Activated CD4-positive, alpha-beta memory T cell treated with anti-CD3 and anti-CD28 coated beads, Interleukin-2, amount 10 ng/mL, durations not matched to agents 7 days and 5 days (primary cell): ENCODE data around the gene CCR5AS.

ENCODE experiments used
- CTCF ChIA-PET: fragments of 350-600 bp; sonication (Branson Sonifier 250); formaldehyde crosslinking; loops from one replicate; lab custom pipeline; 2021; ENCODE audit warnings: antibody characterized with exemption, inconsistent platforms; lab: Charles Lee
- POLR2A ChIA-PET: fragments of 350-600 bp; sonication (Branson Sonifier 250); formaldehyde crosslinking; loops from one replicate; lab custom pipeline; 2021; ENCODE audit warnings: antibody characterized with exemption; lab: Charles Lee
- DNase-seq: peaks from one replicate; pipeline ENCODE4 v3.0.0-alpha.2; 2020
- H3K27ac Mint-ChIP-seq: one replicate; pipeline ENCODE4 v1.8.0; 2021; ENCODE audit warnings: mild to moderate bottlenecking, mixed read lengths
- H3K27me3 Mint-ChIP-seq: one replicate; pipeline ENCODE4 v1.8.0; 2021; ENCODE audit warnings: mixed read lengths
- H3K36me3 Mint-ChIP-seq: one replicate; pipeline ENCODE4 v1.8.0; 2021; ENCODE audit warnings: low read depth, mixed read lengths
- H3K4me1 Mint-ChIP-seq: one replicate; pipeline ENCODE4 v1.8.0; 2021; ENCODE audit warnings: mixed read lengths
- H3K4me3 Mint-ChIP-seq: one replicate; pipeline ENCODE4 v1.8.0; 2021; ENCODE audit warnings: mild to moderate bottlenecking, mixed read lengths
- H3K9me3 Mint-ChIP-seq: one replicate; pipeline ENCODE4 v1.8.0; 2021; ENCODE audit warnings: mixed read lengths

Gene CCR5AS

GRCh38 chr3:46369675-46370132, 37.2 kb downstream of the CCR5AS start:
- ChIA-PET CTCF (interaction anchor here (0.6 to 10.0 kb wide), 36 partner anchors 9 to 462 kb away, joined by 3 to 184 read pairs (median 8); partner anchors contain the start of genes CCR1, CCR2, CCR5AS and CCRL2), POLR2A (interaction anchor here (0.7 to 12.1 kb wide), 43 partner anchors 8 to 505 kb away, joined by 3 to 414 read pairs (median 9); partner anchors contain the start of genes CCR1, CCR2, CCR3 and CCR5AS)
- H3K36me3 Mint-ChIP-seq: peaks cover 49% of the 10 kb centered on the region
- H3K27ac Mint-ChIP-seq: peak overlapping the region; percentile 89
- peaks cover 10% of the 10 kb centered on the region for H3K27me3 Mint-ChIP-seq
- no peaks in the 10 kb centered on the region for H3K9me3 Mint-ChIP-seq
- peak; percentile 64 for DNase-seq
- H3K4me1 Mint-ChIP-seq: peaks cover 87% of the 10 kb centered on the region
- peak overlapping the region; percentile 71 for H3K4me3 Mint-ChIP-seq

- CTCF ChIA-PET: interaction anchor here (0.6 to 10.0 kb wide), 39 partner anchors 9 to 461 kb away, joined by 3 to 184 read pairs (median 6); partner anchors contain the start of genes CCR1, CCR2, CCR5AS and CCRL2
- peaks cover 84% of the 10 kb centered on the region for H3K4me1 Mint-ChIP-seq
- DNase-seq: peak; percentile 14
- POLR2A ChIA-PET: interaction anchor here (0.7 to 12.1 kb wide), 36 partner anchors 9 to 504 kb away, joined by 3 to 414 read pairs (median 10); partner anchors contain the start of genes CCR1, CCR2, CCR3 and CCR5AS
- H3K9me3 Mint-ChIP-seq: no peaks in the 10 kb centered on the region
- peak overlapping the region; percentile 89 for H3K27ac Mint-ChIP-seq
- H3K36me3 Mint-ChIP-seq: peaks cover 45% of the 10 kb centered on the region
- peak overlapping the region; percentile 71 for H3K4me3 Mint-ChIP-seq
- peaks cover 8% of the 10 kb centered on the region for H3K27me3 Mint-ChIP-seq
Measured at GRCh38 chr3:46369151-46369550, 37.7 kb downstream of the CCR5AS start.

DNA sequence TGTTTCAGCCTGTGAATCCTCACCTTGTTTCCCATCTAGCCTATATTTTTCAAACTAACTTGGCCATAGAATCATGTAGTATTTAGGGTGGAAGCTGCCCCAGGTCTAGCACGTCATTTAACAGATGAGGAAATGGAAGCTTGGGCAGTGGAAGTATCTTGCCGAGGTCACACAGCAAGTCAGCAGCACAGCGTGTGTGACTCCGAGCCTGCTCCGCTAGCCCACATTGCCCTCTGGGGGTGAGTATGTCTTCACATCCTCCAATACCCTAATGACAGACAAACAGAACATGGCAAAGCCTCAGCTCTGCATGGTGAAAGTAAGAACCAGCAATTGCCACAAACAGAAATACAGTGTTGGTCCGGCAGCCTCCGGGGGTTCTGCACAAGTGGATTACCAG, 38.3 kb downstream of the CCR5AS start:
- peak; percentile 86 for DNase-seq
- H3K9me3 Mint-ChIP-seq: peaks cover 2% of the 10 kb centered on the region
- peaks cover 40% of the 10 kb centered on the region for H3K36me3 Mint-ChIP-seq
- peaks cover 80% of the 10 kb centered on the region for H3K4me1 Mint-ChIP-seq
- ChIA-PET POLR2A (interaction anchor here (0.7 to 12.1 kb wide), 24 partner anchors 9 to 424 kb away, joined by 3 to 414 read pairs (median 30); partner anchors contain the start of genes CCR1, CCR2, CCR3 and CXCR6), CTCF (interaction anchor here (0.6 to 10.0 kb wide), 36 partner anchors 8 to 430 kb away, joined by 3 to 184 read pairs (median 6); partner anchors contain the start of genes CCR1, CCR2, CCR5AS and CCRL2)
- peak overlapping the region; percentile 59 for H3K27ac Mint-ChIP-seq
- H3K4me3 Mint-ChIP-seq: peak overlapping the region; percentile 1
- H3K27me3 Mint-ChIP-seq: peaks cover 10% of the 10 kb centered on the region

GRCh38 chr3:46367811-46368210, 39.1 kb downstream of the CCR5AS start:
- ChIA-PET CTCF (interaction anchor here (1.1 to 10.0 kb wide), 21 partner anchors 8 to 289 kb away, joined by 3 to 184 read pairs (median 36); partner anchors contain the start of genes CCR1 and CCR2), POLR2A (interaction anchor here (0.7 to 12.1 kb wide), 16 partner anchors 8 to 424 kb away, joined by 4 to 414 read pairs (median 71); partner anchors contain the start of genes CCR1, CCR2 and CXCR6)
- DNase-seq: peak; percentile 14
- no peak overlapping the region for H3K4me3 Mint-ChIP-seq
- H3K27me3 Mint-ChIP-seq: peaks cover 9% of the 10 kb centered on the region
- peaks cover 76% of the 10 kb centered on the region for H3K4me1 Mint-ChIP-seq
- H3K27ac Mint-ChIP-seq: peak overlapping the region; percentile 59
- H3K36me3 Mint-ChIP-seq: peaks cover 32% of the 10 kb centered on the region
- H3K9me3 Mint-ChIP-seq: peaks cover 2% of the 10 kb centered on the region

GRCh38 chr3:46365737-46366524, 40.9 kb downstream of the CCR5AS start:
- Mint-ChIP-seq H3K27ac (no peak overlapping the region), H3K27me3 (peaks cover 10% of the 10 kb centered on the region), H3K4me3 (no peak overlapping the region), H3K4me1 (peaks cover 77% of the 10 kb centered on the region), H3K9me3 (peaks cover 2% of the 10 kb centered on the region), H3K36me3 (peaks cover 32% of the 10 kb centered on the region)
- POLR2A ChIA-PET: interaction anchor here (1.4 to 12.1 kb wide), 3 partner anchors 13 to 81 kb away, joined by 6 to 414 read pairs (median 6); partner anchors contain the start of gene CCR2
- no peak for DNase-seq
- CTCF ChIA-PET: interaction anchor here (1.1 to 10.0 kb wide), 5 partner anchors 13 to 289 kb away, joined by 3 to 184 read pairs (median 130); partner anchors contain the start of gene CCR2

DNA sequence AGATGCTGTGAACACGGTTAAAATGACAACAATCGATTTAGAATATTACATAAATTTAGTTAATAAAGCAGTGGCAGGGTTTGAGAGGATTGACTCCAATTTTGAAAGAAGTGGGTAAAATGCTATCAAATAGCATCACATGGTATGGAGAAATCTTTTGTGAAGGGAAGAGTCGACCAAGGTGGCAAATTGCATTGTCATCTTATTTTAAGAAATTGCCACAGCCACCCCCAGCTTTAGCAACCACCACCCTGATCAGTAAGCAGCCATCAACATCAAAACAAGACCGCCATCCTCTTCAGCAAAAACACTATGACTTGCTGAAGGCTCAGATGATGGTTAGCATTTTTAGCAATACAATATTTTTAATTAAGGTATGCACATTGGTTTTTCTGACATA, 41.8 kb downstream of the CCR5AS start:
- H3K4me3 Mint-ChIP-seq: no peak overlapping the region
- peaks cover 78% of the 10 kb centered on the region for H3K4me1 Mint-ChIP-seq
- no peak overlapping the region for H3K27ac Mint-ChIP-seq
- peaks cover 41% of the 10 kb centered on the region for H3K36me3 Mint-ChIP-seq
- H3K27me3 Mint-ChIP-seq: peaks cover 10% of the 10 kb centered on the region
- POLR2A ChIA-PET: interaction anchor here (1.2 to 12.1 kb wide), 2 partner anchors 12 to 62 kb away, joined by 3 to 414 read pairs; partner anchors contain the start of gene CCR2
- H3K9me3 Mint-ChIP-seq: peaks cover 2% of the 10 kb centered on the region
- CTCF ChIA-PET: interaction anchor here (1.1 to 10.0 kb wide), 4 partner anchors 7 to 91 kb away, joined by 4 to 130 read pairs (median 6); partner anchors contain the start of gene CCR2
- DNase-seq: no peak

DNA sequence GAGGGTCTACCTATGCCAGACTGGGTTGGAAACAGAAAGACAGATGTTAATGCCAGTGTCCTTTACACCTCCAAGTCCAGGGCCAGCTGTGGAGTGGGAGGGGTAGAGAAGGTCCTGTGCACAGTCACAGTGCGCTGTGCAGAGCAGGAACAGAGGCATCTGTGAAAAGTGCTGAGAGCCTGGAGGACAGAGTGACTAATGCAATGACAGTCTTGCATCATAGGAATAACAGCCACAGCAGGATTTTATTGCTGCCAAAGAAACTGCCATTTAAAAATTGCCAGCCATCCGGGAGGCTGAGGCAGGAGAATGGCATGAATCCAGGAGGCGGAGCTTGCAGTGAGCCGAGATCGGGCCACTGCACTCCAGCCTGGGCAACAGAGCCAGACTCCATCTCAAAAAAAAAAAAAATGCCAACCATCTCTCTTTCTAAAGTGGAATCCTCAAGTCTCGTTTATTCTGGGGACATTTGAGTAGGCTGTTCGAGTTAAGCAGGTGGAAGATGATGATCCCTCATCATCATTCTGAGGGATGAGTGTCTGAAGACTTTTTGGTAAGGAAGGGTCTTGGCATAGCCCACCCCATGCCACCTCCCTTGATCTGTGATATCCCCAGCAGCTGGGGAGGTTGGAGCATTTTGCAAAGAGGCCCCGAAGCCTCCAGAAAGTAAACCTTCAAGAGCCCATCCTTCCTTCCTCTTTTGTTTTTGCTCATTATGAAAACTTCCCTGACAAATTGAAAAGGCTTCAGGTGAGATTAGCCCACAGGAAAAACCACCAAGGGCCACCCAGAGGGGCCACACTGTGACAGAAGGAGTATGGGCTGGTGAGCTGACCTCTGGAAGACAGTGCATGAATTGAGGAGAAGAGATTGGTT, 45.2 kb downstream of the CCR5AS start:
- peak overlapping the region; percentile 17 for H3K27ac Mint-ChIP-seq
- peaks cover 2% of the 10 kb centered on the region for H3K9me3 Mint-ChIP-seq
- no peak for DNase-seq
- ChIA-PET CTCF (interaction anchor here (1.1 to 3.8 kb wide), 2 partner anchors 9 to 152 kb away, joined by 3 to 37 read pairs; partner anchors contain the start of gene CCR5), POLR2A (interaction anchor here (1.0 to 12.1 kb wide), 4 partner anchors 8 to 155 kb away, joined by 3 to 414 read pairs (median 42); partner anchors contain the start of genes CCR2 and CCR5)
- peaks cover 68% of the 10 kb centered on the region for H3K36me3 Mint-ChIP-seq
- H3K4me1 Mint-ChIP-seq: peaks cover 79% of the 10 kb centered on the region
- peaks cover 18% of the 10 kb centered on the region for H3K27me3 Mint-ChIP-seq
- no peak overlapping the region for H3K4me3 Mint-ChIP-seq

GRCh38 chr3:46360907-46361306, 46.0 kb downstream of the CCR5AS start:
- POLR2A ChIA-PET: interaction anchor here (0.7 to 12.1 kb wide), 8 partner anchors 8 to 1940 kb away, joined by 3 to 414 read pairs (median 14); partner anchors contain the start of genes CCR1, CCR2 and CCR5
- Mint-ChIP-seq H3K4me1 (peaks cover 77% of the 10 kb centered on the region), H3K4me3 (peak overlapping the region; percentile 4)

GRCh38 chr3:46359733-46360493, 47.0 kb downstream of the CCR5AS start:
- DNase-seq: no peak
- peaks cover 78% of the 10 kb centered on the region for H3K4me1 Mint-ChIP-seq
- H3K27ac Mint-ChIP-seq: peak overlapping the region; percentile 62
- H3K27me3 Mint-ChIP-seq: peaks cover 31% of the 10 kb centered on the region
- peaks cover 75% of the 10 kb centered on the region for H3K36me3 Mint-ChIP-seq
- CTCF ChIA-PET: interaction anchor here (3.8 kb wide), 1 partner anchor 10 kb away, joined by 37 read pairs; the partner anchor contains the start of gene CCR5
- POLR2A ChIA-PET: interaction anchor here (0.7 to 3.7 kb wide), 12 partner anchors 10 to 1941 kb away, joined by 3 to 59 read pairs (median 4); partner anchors contain the start of genes CCR1 and CCR5
- peaks cover 2% of the 10 kb centered on the region for H3K9me3 Mint-ChIP-seq
- peak overlapping the region; percentile 31 for H3K4me3 Mint-ChIP-seq

More at GRCh38 chr3:46360907-46361306, 46.0 kb downstream of the CCR5AS start:
- DNase-seq: no peak
- H3K27ac Mint-ChIP-seq: peak overlapping the region; percentile 45
- H3K36me3 Mint-ChIP-seq: peaks cover 68% of the 10 kb centered on the region
- peaks cover 2% of the 10 kb centered on the region for H3K9me3 Mint-ChIP-seq
- H3K27me3 Mint-ChIP-seq: peaks cover 23% of the 10 kb centered on the region
- CTCF ChIA-PET: interaction anchor here (1.1 to 3.8 kb wide), 2 partner anchors 9 to 152 kb away, joined by 3 to 37 read pairs; partner anchors contain the start of gene CCR5

DNA sequence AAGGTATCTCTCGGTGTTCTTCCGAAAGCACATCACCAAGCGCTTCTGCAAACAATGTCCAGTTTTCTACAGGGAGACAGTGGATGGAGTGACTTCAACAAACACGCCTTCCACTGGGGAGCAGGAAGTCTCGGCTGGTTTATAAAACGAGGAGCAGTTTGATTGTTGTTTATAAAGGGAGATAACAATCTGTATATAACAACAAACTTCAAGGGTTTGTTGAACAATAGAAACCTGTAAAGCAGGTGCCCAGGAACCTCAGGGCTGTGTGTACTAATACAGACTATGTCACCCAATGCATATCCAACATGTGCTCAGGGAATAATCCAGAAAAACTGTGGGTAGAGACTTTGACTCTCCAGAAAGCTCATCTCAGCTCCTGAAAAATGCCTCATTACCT, 48.4 kb downstream of the CCR5AS start:
- Mint-ChIP-seq H3K27me3 (peaks cover 32% of the 10 kb centered on the region), H3K4me3 (peak overlapping the region; percentile 82), H3K36me3 (peaks cover 83% of the 10 kb centered on the region), H3K9me3 (no peaks in the 10 kb centered on the region), H3K27ac (peak overlapping the region; percentile 13), H3K4me1 (peaks cover 83% of the 10 kb centered on the region)
- ChIA-PET CTCF (interaction anchor here (3.8 kb wide), 1 partner anchor 12 kb away, joined by 37 read pairs; the partner anchor contains the start of gene CCR5), POLR2A (interaction anchor here (0.7 to 3.7 kb wide), 4 partner anchors 8 to 74 kb away, joined by 3 to 59 read pairs (median 23); partner anchors contain the start of gene CCR5)
- DNase-seq: no peak
